ENCODE results near the gene TBC1D19. TPM values are rescaled to one million over a fixed set of nuclear protein-coding genes. Genes with fewer than 3 reads are reported as not detected.
"Not testable (repeated sequence)": the region's sequence is repeated elsewhere in the genome, so short reads cannot be mapped to it uniquely, and the experiment has no call there.

TBC1D19 gene
- total RNA-seq, 6 experiments from 2014 or later: 8.5 to 14.4 (median 12.1) TPM

DNA sequence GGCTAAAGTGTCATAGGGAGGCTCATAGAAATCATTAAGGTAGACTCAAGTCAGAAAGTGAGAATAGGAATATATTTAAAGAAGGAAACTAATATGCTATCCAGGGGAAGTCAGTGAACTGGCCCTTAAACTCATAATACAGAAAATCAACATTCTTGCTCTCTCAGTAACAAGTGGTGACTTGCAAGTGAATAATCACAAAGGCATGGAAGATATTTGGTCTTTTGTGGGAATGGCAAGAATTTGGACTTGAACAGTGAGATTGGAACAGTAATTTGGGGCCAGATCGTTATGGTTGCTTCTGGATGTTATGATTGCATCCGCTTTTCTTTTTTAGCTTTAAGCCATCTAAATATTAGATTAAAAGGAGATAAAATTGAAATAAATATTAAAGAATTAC is 103.8 kb downstream of the TBC1D19 start:
- Mint-ChIP-seq H3K4me1 (ENCODE audit: low read depth) (peaks cover 61% of the 10 kb centered on the region), H3K9me3 (no peaks in the 10 kb centered on the region), H3K27ac (peak overlapping the region; percentile 92), H3K36me3 (ENCODE audit: low read depth) (peaks cover 29% of the 10 kb centered on the region), H3K4me3 (peak overlapping the region; percentile 81), H3K27me3 (ENCODE audit: insufficient read depth) (no peaks in the 10 kb centered on the region)
- peak; percentile 88 for DNase-seq
- TF ChIP-seq, protein P1, sequence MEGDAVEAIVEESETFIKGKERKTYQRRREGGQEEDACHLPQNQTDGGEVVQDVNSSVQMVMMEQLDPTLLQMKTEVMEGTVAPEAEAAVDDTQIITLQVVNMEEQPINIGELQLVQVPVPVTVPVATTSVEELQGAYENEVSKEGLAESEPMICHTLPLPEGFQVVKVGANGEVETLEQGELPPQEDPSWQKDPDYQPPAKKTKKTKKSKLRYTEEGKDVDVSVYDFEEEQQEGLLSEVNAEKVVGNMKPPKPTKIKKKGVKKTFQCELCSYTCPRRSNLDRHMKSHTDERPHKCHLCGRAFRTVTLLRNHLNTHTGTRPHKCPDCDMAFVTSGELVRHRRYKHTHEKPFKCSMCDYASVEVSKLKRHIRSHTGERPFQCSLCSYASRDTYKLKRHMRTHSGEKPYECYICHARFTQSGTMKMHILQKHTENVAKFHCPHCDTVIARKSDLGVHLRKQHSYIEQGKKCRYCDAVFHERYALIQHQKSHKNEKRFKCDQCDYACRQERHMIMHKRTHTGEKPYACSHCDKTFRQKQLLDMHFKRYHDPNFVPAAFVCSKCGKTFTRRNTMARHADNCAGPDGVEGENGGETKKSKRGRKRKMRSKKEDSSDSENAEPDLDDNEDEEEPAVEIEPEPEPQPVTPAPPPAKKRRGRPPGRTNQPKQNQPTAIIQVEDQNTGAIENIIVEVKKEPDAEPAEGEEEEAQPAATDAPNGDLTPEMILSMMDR (IDR thresholded peaks at IDR 0.05): no peak

- DNase-seq: no peak
- H3K9me3 Mint-ChIP-seq: peaks cover 5% of the 10 kb centered on the region; the same call in 1 of the 2 replicates
- H3K36me3 Mint-ChIP-seq (ENCODE audit: low read depth): peaks cover 33% of the 10 kb centered on the region
- no peak overlapping the region for H3K4me3 Mint-ChIP-seq
- TF ChIP-seq, protein P1 (IDR thresholded peaks at IDR 0.05): no peak
- H3K4me1 Mint-ChIP-seq (ENCODE audit: low read depth): peaks cover 59% of the 10 kb centered on the region
- no peaks in the 10 kb centered on the region; the same call in 1 of the 2 replicates for H3K27me3 Mint-ChIP-seq (ENCODE audit: insufficient read depth)
- H3K27ac Mint-ChIP-seq: no peak overlapping the region
Measured at GRCh38 chr4:26690506-26690905, 106.6 kb downstream of the TBC1D19 start.

DNA sequence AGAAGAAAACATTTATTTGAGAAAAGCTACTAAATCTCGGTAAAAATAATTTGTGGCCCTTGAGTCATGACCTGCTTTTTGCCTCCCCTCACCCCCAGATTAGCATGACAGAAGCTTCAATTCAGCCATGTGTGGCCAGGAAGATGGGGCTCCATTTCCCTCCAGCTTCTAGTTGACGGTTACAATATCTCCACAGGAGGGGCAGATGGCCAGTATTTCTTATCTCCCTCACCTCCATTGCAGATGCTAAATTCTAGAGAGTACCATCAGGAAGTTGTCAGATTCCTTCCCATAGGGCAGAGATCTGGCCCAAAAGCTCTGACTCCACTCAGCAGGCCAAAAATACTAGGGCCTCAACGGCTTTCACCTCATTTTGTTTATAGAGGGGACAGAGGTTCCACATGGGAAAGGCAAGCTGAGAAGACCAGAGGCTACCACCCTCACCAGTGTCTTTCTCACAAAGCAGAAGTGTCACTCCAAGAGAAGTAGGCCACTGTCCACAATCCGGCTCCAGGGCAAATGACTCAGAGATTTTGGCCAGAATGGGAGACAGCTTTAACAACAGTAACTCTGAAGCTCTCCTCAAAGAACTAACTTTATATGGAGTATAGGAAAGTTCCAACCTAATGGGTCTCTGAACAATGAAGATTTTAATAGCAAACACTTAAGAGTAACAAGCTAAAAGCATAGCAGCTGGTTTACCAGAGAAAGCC is 108.3 kb downstream of the TBC1D19 start:
- peaks cover 5% of the 10 kb centered on the region; the same call in 1 of the 2 replicates for H3K9me3 Mint-ChIP-seq
- peak; percentile 70 for DNase-seq
- H3K27ac Mint-ChIP-seq: peak overlapping the region; percentile 73
- H3K4me3 Mint-ChIP-seq: peak overlapping the region; percentile 19; the same call in 1 of the 2 replicates
- no peaks in the 10 kb centered on the region; the same call in none of the 2 replicates for H3K27me3 Mint-ChIP-seq (ENCODE audit: insufficient read depth)
- peaks cover 42% of the 10 kb centered on the region for H3K36me3 Mint-ChIP-seq (ENCODE audit: low read depth)
- H3K4me1 Mint-ChIP-seq (ENCODE audit: low read depth): peaks cover 43% of the 10 kb centered on the region
- TF ChIP-seq, protein P1 (IDR thresholded peaks at IDR 0.05): no peak

DNA sequence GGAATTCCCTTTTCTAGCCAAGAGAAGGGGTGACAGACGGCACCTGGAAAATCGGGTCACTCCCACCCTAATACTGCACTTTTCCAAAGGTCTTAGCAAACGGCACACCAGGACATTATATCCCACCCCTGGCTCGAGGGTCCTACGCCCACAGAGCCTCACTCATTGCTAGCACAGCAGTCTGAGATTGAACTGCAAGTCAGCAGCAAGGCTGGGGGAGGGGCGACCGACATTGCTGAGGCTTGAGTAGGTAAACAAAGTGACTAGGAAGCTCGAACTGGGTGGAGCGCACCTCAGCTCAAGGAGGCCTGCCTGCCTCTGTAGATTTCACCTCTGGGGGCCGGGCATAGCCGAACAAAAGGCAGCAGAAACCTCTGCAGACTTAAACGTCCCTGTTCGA is 110.2 kb downstream of the TBC1D19 start:
- Mint-ChIP-seq H3K36me3 (ENCODE audit: low read depth) (peaks cover 54% of the 10 kb centered on the region), H3K9me3 (peaks cover 12% of the 10 kb centered on the region), H3K4me1 (ENCODE audit: low read depth) (peaks cover 28% of the 10 kb centered on the region)
- not testable (repeated sequence) for H3K27me3 Mint-ChIP-seq (ENCODE audit: insufficient read depth); DNase-seq; H3K27ac Mint-ChIP-seq; H3K4me3 Mint-ChIP-seq

DNA sequence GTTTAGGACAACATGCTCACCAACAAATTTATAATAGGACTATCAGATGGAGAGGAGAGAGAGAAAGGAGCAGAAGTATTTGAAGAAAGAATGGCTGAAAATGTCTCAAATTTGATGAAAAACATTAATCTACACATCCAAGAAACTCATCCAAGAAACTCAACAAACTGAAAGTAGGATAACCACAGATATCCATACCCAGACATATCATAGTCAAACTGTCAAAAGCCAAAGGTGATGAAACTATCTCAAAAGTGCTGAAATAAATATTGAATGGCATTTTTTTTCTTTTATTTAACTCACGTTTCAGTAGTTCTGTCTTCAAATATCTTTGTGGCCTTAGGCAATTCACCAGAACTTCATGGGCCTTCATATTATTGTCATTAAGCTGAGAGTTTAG is 116.2 kb downstream of the TBC1D19 start:
- DNase-seq: no peak
- Mint-ChIP-seq H3K27me3 (ENCODE audit: insufficient read depth) (no peaks in the 10 kb centered on the region; the same call in none of the 2 replicates), H3K9me3 (peaks cover 9% of the 10 kb centered on the region), H3K4me3 (no peak overlapping the region), H3K27ac (no peak overlapping the region), H3K36me3 (ENCODE audit: low read depth) (peaks cover 29% of the 10 kb centered on the region), H3K4me1 (ENCODE audit: low read depth) (peaks cover 19% of the 10 kb centered on the region)
- TF ChIP-seq, protein P1 (IDR thresholded peaks at IDR 0.05): no peak

DNA sequence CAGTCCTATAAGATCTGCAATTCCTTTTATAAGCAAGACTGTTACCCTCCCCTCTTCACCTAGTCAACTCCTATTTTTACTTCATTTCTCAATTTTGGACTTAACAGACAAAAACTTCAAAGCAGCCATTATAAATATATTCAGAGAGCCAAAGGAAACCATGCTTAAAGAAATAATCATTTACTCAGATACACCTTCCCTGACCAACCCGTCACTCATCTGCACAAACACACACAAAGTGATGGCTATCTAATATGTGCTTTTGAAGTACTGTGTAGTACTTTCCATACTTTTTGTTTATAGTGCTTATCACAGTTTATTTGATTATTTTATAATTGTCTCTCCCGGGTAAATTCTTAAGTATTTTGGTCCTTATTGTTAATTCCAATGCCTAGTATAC is 117.2 kb downstream of the TBC1D19 start:
- TF ChIP-seq, protein P1 (IDR thresholded peaks at IDR 0.05): no peak
- no peak overlapping the region for H3K4me3 Mint-ChIP-seq
- peaks cover 23% of the 10 kb centered on the region for H3K36me3 Mint-ChIP-seq (ENCODE audit: low read depth)

More for the DNA sequence above, 117.2 kb downstream of the TBC1D19 start:
- DNase-seq: no peak
- Mint-ChIP-seq H3K9me3 (peaks cover 7% of the 10 kb centered on the region), H3K4me1 (ENCODE audit: low read depth) (peaks cover 19% of the 10 kb centered on the region), H3K27me3 (ENCODE audit: insufficient read depth) (no peaks in the 10 kb centered on the region; the same call in 1 of the 2 replicates), H3K27ac (no peak overlapping the region)
